Muscle layer of duodenum (tissue), 2 donors: Measurements from ENCODE around the gene BTBD19.
A peak's percentile ranks its signal among the peaks of the same experiment; 100 is the strongest.

Source experiments
- H3K27ac ChIP-seq: one replicate; pipeline ENCODE4 v1.7.0; 2013; ENCODE audit warnings: mild to moderate bottlenecking, low read length
- H3K27me3 ChIP-seq: one replicate; pipeline ENCODE4 v1.7.0; 2013; ENCODE audit warnings: low read depth, mild to moderate bottlenecking, control low read depth, low read length
- H3K36me3 ChIP-seq, 2 donors: one replicate each; pipeline ENCODE4 v1.7.0; 2013; ENCODE audit warnings: low read length in 2 of 2, control low read depth in 1 of 2, mild to moderate bottlenecking in 1 of 2; ENCODE audit not compliant: insufficient read depth in 2 of 2, control insufficient read depth in 1 of 2
- H3K4me1 ChIP-seq, 2 donors: one replicate each; pipeline ENCODE4 v1.7.0; 2013; ENCODE audit warnings: low read length in 2 of 2, mild to moderate bottlenecking in 2 of 2, control low read depth in 1 of 2, moderate library complexity in 1 of 2; ENCODE audit not compliant: insufficient read depth in 2 of 2, control insufficient read depth in 1 of 2
- H3K4me3 ChIP-seq, 2 donors: one replicate each; pipeline ENCODE4 v1.7.0; 2013; ENCODE audit warnings: low read length in 2 of 2, low read depth in 1 of 2, mild to moderate bottlenecking in 1 of 2
- H3K9me3 ChIP-seq, 2 donors: one replicate each; pipeline ENCODE4 v1.7.0; 2013; ENCODE audit warnings: low read length in 2 of 2, control low read depth in 1 of 2, mild to moderate bottlenecking in 1 of 2; ENCODE audit not compliant: control insufficient read depth in 1 of 2
- donor health status: healthy.

Gene BTBD19

GRCh38 chr1:44778705-44779576 is 29.4 kb upstream of the BTBD19 start:
- no peak overlapping the region for H3K27ac ChIP-seq
- no peaks in the 10 kb centered on the region for H3K27me3 ChIP-seq
- peaks cover 19 to 44% of the 10 kb centered on the region in 2 donors for H3K36me3 ChIP-seq
- peaks cover 0 to 26% of the 10 kb centered on the region in 2 donors for H3K4me1 ChIP-seq
- no peaks in the 10 kb centered on the region for H3K9me3 ChIP-seq
- H3K4me3 ChIP-seq: no peak overlapping the region

GRCh38 chr1:44780583-44781121 is 27.7 kb upstream of the BTBD19 start:
- H3K4me3 ChIP-seq: no peak overlapping the region
- H3K4me1 ChIP-seq: peaks cover 7 to 33% of the 10 kb centered on the region in 2 donors
- H3K27me3 ChIP-seq: no peaks in the 10 kb centered on the region
- peaks cover 19 to 44% of the 10 kb centered on the region in 2 donors for H3K36me3 ChIP-seq
- no peak overlapping the region for H3K27ac ChIP-seq
- no peaks in the 10 kb centered on the region for H3K9me3 ChIP-seq

- Histone ChIP-seq H3K9me3 (no peaks in the 10 kb centered on the region), H3K36me3 (peaks cover 5 to 27% of the 10 kb centered on the region in 2 donors), H3K4me1 (peaks cover 11 to 21% of the 10 kb centered on the region in 2 donors), H3K27ac (no peak overlapping the region), H3K27me3 (no peaks in the 10 kb centered on the region), H3K4me3 (peak overlapping the region; percentile 9 to 55)
Observed at GRCh38 chr1:44783697-44784093, 24.6 kb upstream of the BTBD19 start.

GRCh38 chr1:44784094-44785028 is 24.0 kb upstream of the BTBD19 start:
- H3K36me3 ChIP-seq: peaks cover 0 to 20% of the 10 kb centered on the region in 2 donors
- H3K4me3 ChIP-seq: peak overlapping the region; percentile 52 to 55
- H3K4me1 ChIP-seq: peaks cover 11 to 21% of the 10 kb centered on the region in 2 donors
- no peak overlapping the region for H3K27ac ChIP-seq
- no peaks in the 10 kb centered on the region for H3K27me3 ChIP-seq
- no peaks in the 10 kb centered on the region for H3K9me3 ChIP-seq

- H3K36me3 ChIP-seq: peaks cover 0 to 15% of the 10 kb centered on the region in 2 donors
- H3K9me3 ChIP-seq: no peaks in the 10 kb centered on the region
- no peak overlapping the region for H3K27ac ChIP-seq
- H3K4me3 ChIP-seq: peak overlapping the region in 1 of 2 donors; percentile 55
- peaks cover 11 to 21% of the 10 kb centered on the region in 2 donors for H3K4me1 ChIP-seq
- H3K27me3 ChIP-seq: no peaks in the 10 kb centered on the region
Observed at GRCh38 chr1:44785029-44785380, 23.3 kb upstream of the BTBD19 start.

- Histone ChIP-seq H3K4me3 (peak overlapping the region; percentile 55 to 66), H3K36me3 (peaks cover 0 to 12% of the 10 kb centered on the region in 2 donors), H3K27me3 (no peaks in the 10 kb centered on the region), H3K9me3 (no peaks in the 10 kb centered on the region), H3K4me1 (peaks cover 11 to 21% of the 10 kb centered on the region in 2 donors), H3K27ac (no peak overlapping the region)
Observed at GRCh38 chr1:44785501-44786137, 22.7 kb upstream of the BTBD19 start.

- Histone ChIP-seq H3K4me1 (peaks cover 11 to 21% of the 10 kb centered on the region in 2 donors), H3K4me3 (peak overlapping the region; percentile 55 to 66), H3K27me3 (no peaks in the 10 kb centered on the region), H3K9me3 (no peaks in the 10 kb centered on the region), H3K36me3 (peaks cover 0 to 5% of the 10 kb centered on the region in 2 donors), H3K27ac (no peak overlapping the region)
Observed at GRCh38 chr1:44786138-44786840, 22.0 kb upstream of the BTBD19 start.

GRCh38 chr1:44786841-44787426 is 21.4 kb upstream of the BTBD19 start:
- peak overlapping the region; percentile 55 to 66 for H3K4me3 ChIP-seq
- H3K27me3 ChIP-seq: no peaks in the 10 kb centered on the region
- H3K27ac ChIP-seq: no peak overlapping the region
- no peaks in the 10 kb centered on the region for H3K36me3 ChIP-seq
- H3K9me3 ChIP-seq: no peaks in the 10 kb centered on the region
- peaks cover 11 to 21% of the 10 kb centered on the region in 2 donors for H3K4me1 ChIP-seq

- Histone ChIP-seq H3K27ac (no peak overlapping the region), H3K4me1 (peaks cover 11 to 21% of the 10 kb centered on the region in 2 donors), H3K9me3 (no peaks in the 10 kb centered on the region), H3K36me3 (no peaks in the 10 kb centered on the region), H3K27me3 (no peaks in the 10 kb centered on the region), H3K4me3 (no peak overlapping the region)
Observed at GRCh38 chr1:44787506-44787905, 20.8 kb upstream of the BTBD19 start.
